ENCODE data around the gene PACSIN1.
A peak's percentile ranks its signal among the peaks of the same experiment; 100 is the strongest.

Gene PACSIN1

DNA sequence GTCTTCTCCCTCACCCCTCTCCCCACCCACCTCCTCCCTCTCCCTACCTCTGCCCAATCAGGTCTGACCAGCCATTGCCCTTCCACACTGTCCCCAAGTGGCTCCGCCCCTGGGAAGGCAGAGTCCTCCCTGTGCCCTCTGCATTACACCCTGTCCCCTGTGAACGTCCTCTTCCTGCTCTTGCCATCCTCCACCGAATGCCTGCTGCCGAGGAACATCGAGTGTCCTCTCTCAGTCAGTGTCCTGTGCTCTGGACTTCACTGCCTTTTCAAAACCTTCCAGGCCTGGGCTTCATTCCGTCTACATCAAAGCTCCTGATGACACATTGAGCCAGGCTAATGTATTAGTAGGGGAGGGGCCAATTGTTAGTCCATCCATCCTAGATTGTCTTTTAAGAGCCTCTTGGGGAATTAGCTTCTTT is 3.3 kb upstream of the PACSIN1 start (continued):
- TF ChIP-seq ZNF354C (tag by site-specific recombination; IDR thresholded peaks at IDR 0.05; ENCODE audit: borderline replicate concordance, low read depth) (no peak), ZFP37 (tag by site-specific recombination; IDR thresholded peaks at IDR 0.05) (no peak), ZNF114 (tag by site-specific recombination; IDR thresholded peaks at IDR 0.05) (no peak), ZNF600 (tag by site-specific recombination; IDR thresholded peaks at IDR 0.05) (peak; percentile 95), ZBTB20 (tag by site-specific recombination; IDR thresholded peaks at IDR 0.05) (peak; percentile 63; the same call in 1 of the 2 replicates), OSR2 (tag by site-specific recombination; IDR thresholded peaks at IDR 0.05) (no peak), ZNF837 (tag by site-specific recombination; IDR thresholded peaks at IDR 0.05) (no peak), ZNF701 (tag by site-specific recombination; IDR thresholded peaks at IDR 0.05) (no peak), TCF7L2 (IDR thresholded peaks at IDR 0.05; ENCODE audit: borderline replicate concordance, low read depth, low read length) (0 out of 2 replicates have a peak, but pooled peaks have one; percentile 33), ZNF544 (tag by site-specific recombination; IDR thresholded peaks at IDR 0.05) (no peak), SP3 (tag by site-specific recombination; IDR thresholded peaks at IDR 0.05) (peak; percentile 74), SP2 (tag by site-specific recombination; IDR thresholded peaks at IDR 0.05) (peak; percentile 93), ZBTB17 (tag by site-specific recombination; IDR thresholded peaks at IDR 0.05) (peak; percentile 99), BCL11B (tag by site-specific recombination; IDR thresholded peaks at IDR 0.05; ENCODE audit: low read depth) (no peak), HIC1 (tag by site-specific recombination; IDR thresholded peaks at IDR 0.05) (peak; percentile 37; the same call in 1 of the 2 replicates)

- CTCF ChIA-PET, result interaction anchor here (0.6 to 1.8 kb wide), 8 partner anchors 128 to 691 kb away, joined by 3 to 34 read pairs (median 6); partner anchors contain the start of gene SMIM29
- POLR2A ChIA-PET, result interaction anchor here (1.2 to 1.6 kb wide), 3 partner anchors 37 to 239 kb away, joined by 4 to 8 read pairs (median 5); partner anchors contain the start of gene RPS10
Observed at GRCh38 chr6:34463299-34463698, 2.6 kb upstream of the PACSIN1 start.

GRCh38 chr6:34463849-34464248 is 2.0 kb upstream of the PACSIN1 start:
- H3K4me1 ChIP-seq (ENCODE audit: control insufficient read depth, insufficient read depth, low read length), result no peaks in the 10 kb centered on the region
- ChIA-PET POLR2A (interaction anchor here (1.2 kb wide), 1 partner anchor 240 kb away, joined by 5 read pairs; no protein-coding TSS in a partner anchor), CTCF (interaction anchor here (0.6 to 1.3 kb wide), 4 partner anchors 12 to 146 kb away, joined by 3 to 7 read pairs (median 3); no protein-coding TSS in a partner anchor)
- H3K9me3 ChIP-seq (ENCODE audit: control insufficient read depth, insufficient read depth, low read depth, low read length), result no peaks in the 10 kb centered on the region
- TF ChIP-seq ZBTB1 (tag by site-specific recombination; IDR thresholded peaks at IDR 0.05), result no peak
- no peak for TF ChIP-seq ZNF37A (tag by site-specific recombination; IDR thresholded peaks at IDR 0.05)
- TF ChIP-seq ZNF555 (tag by site-specific recombination; conservative IDR thresholded peaks at IDR 0.05), result no peak
- no peak for TF ChIP-seq ZNF629 (tag by site-specific recombination; IDR thresholded peaks at IDR 0.05)
- TF ChIP-seq ZNF580 (tag by site-specific recombination; IDR thresholded peaks at IDR 0.05), result 0 out of 2 replicates have a peak, but pooled peaks have one; percentile 23
- no peaks in the 10 kb centered on the region for H3K36me3 ChIP-seq (ENCODE audit: control insufficient read depth in 2 of 2, insufficient read depth in 1 of 2, low read length in 2 of 2)
- H3K4me3 ChIP-seq (ENCODE audit: low read depth, low read length), result no peak overlapping the region
- H3K27ac ChIP-seq (ENCODE audit: extremely low read depth, low read depth, low read length), result no peak overlapping the region

More at GRCh38 chr6:34463299-34463698, 2.6 kb upstream of the PACSIN1 start:
- H3K27ac ChIP-seq (ENCODE audit: extremely low read depth, low read depth, low read length), result no peak overlapping the region
- H3K36me3 ChIP-seq (ENCODE audit: control insufficient read depth in 2 of 2, insufficient read depth in 1 of 2, low read length in 2 of 2), result no peaks in the 10 kb centered on the region
- H3K4me3 ChIP-seq (ENCODE audit: low read depth, low read length), result no peak overlapping the region
- no peaks in the 10 kb centered on the region for H3K4me1 ChIP-seq (ENCODE audit: control insufficient read depth, insufficient read depth, low read length)
- 0 out of 2 replicates have a peak, but pooled peaks have one; percentile 13 for TF ChIP-seq ZNF664 (tag by site-specific recombination; IDR thresholded peaks at IDR 0.05)
- TF ChIP-seq ZNF513 (tag by site-specific recombination; IDR thresholded peaks at IDR 0.05), result peak; percentile 97
- no peak for TF ChIP-seq BCL11A (tag by site-specific recombination; IDR thresholded peaks at IDR 0.05; ENCODE audit: low read depth)
- no peaks in the 10 kb centered on the region for H3K9me3 ChIP-seq (ENCODE audit: control insufficient read depth, insufficient read depth, low read depth, low read length)

Measured in HEK293 (cell line).